HG02763 (cell line): ENCODE measurements around the gene RIC8B.
"Not testable (repeated sequence)": the region's sequence is repeated elsewhere in the genome, so short reads cannot be mapped to it uniquely, and the experiment has no call there.

ENCODE experiments used
- ATAC-seq: cut with Tn5 transposase; IDR thresholded peaks from one replicate; pipeline ENCODE4 v1.9.1; 2021; ENCODE audit warnings: mild to moderate bottlenecking, moderate library complexity; ENCODE audit not compliant: unreplicated experiment

Gene RIC8B

GRCh38 chr12:106897981-106898901 is 123.8 kb downstream of the RIC8B start:
- ATAC-seq = no peak

GRCh38 chr12:106900554-106900953 is 126.1 kb downstream of the RIC8B start:
- ATAC-seq = no peak

GRCh38 chr12:106901276-106901675 is 126.8 kb downstream of the RIC8B start:
- ATAC-seq = no peak

- no peak for ATAC-seq
These were observed 127.6 kb downstream of the RIC8B start for GRCh38 chr12:106902053-106902452.

- ATAC-seq = peak; percentile 86
These were observed 128.9 kb downstream of the RIC8B start for GRCh38 chr12:106903241-106903945.

GRCh38 chr12:106906715-106907114 is 132.2 kb downstream of the RIC8B start:
- ATAC-seq = no peak

GRCh38 chr12:106907411-106907810 is 132.9 kb downstream of the RIC8B start:
- no peak for ATAC-seq

GRCh38 chr12:106907846-106908245 is 133.4 kb downstream of the RIC8B start:
- no peak for ATAC-seq

GRCh38 chr12:106908561-106908960 is 134.1 kb downstream of the RIC8B start:
- no peak for ATAC-seq

GRCh38 chr12:106910202-106910601 is 135.7 kb downstream of the RIC8B start:
- peak; percentile 55 for ATAC-seq

GRCh38 chr12:106911581-106911980 is 137.1 kb downstream of the RIC8B start:
- no peak for ATAC-seq

GRCh38 chr12:106913456-106913855 is 139.0 kb downstream of the RIC8B start:
- no peak for ATAC-seq

- ATAC-seq = peak; percentile 61
These were observed 140.5 kb downstream of the RIC8B start for GRCh38 chr12:106914796-106915634.

- no peak for ATAC-seq
These were observed 141.1 kb downstream of the RIC8B start for GRCh38 chr12:106915635-106916026.

GRCh38 chr12:106917503-106917902 is 143.0 kb downstream of the RIC8B start:
- ATAC-seq = no peak

GRCh38 chr12:106918746-106919145 is 144.3 kb downstream of the RIC8B start:
- ATAC-seq = no peak

- ATAC-seq = no peak
These were observed 145.5 kb downstream of the RIC8B start for GRCh38 chr12:106919910-106920544.

GRCh38 chr12:106921976-106922375 is 147.5 kb downstream of the RIC8B start:
- not testable (repeated sequence) for ATAC-seq

- not testable (repeated sequence) for ATAC-seq
These were observed 149.1 kb downstream of the RIC8B start for GRCh38 chr12:106923594-106923993.

- no peak for ATAC-seq
These were observed 149.9 kb downstream of the RIC8B start for GRCh38 chr12:106924268-106924861.
